Fibroblast of skin of back (primary cell): Measurements from ENCODE around the gene VEZF1. TPM values are rescaled to one million over a fixed set of nuclear protein-coding genes. Genes with fewer than 3 reads are reported as not detected.
A peak's percentile ranks its signal among the peaks of the same experiment; 100 is the strongest.

ENCODE experiments used
- DNase-seq: peaks from one replicate; pipeline ENCODE4 v3.0.0-alpha.2; 2013
- polyA plus RNA-seq, 2 experiments: library from polyadenylated mRNA; unstranded; fragments of 120-200 nt; gene quantifications; one replicate each; pipeline ENCODE4 v1.2.1, GENCODE V29; 2013; ENCODE audit not compliant: insufficient read length in 2 of 2

The VEZF1 gene
- 55.6 TPM for polyA plus RNA-seq (2013, experiment 1 of 2; ENCODE audit: insufficient read length)
- polyA plus RNA-seq (2013, experiment 2 of 2; ENCODE audit: insufficient read length), result 39.9 TPM

GRCh38 chr17:57987581-57988300 is at the start of gene VEZF1:
TSS of gene VEZF1 (minus strand) at chr17:57988254. CDS start at chr17:57988111, 143 bp downstream.
- peak; percentile 77 for DNase-seq

- DNase-seq, result no peak
Measured at GRCh38 chr17:58032691-58033415, 44.8 kb upstream of the VEZF1 start.

DNA sequence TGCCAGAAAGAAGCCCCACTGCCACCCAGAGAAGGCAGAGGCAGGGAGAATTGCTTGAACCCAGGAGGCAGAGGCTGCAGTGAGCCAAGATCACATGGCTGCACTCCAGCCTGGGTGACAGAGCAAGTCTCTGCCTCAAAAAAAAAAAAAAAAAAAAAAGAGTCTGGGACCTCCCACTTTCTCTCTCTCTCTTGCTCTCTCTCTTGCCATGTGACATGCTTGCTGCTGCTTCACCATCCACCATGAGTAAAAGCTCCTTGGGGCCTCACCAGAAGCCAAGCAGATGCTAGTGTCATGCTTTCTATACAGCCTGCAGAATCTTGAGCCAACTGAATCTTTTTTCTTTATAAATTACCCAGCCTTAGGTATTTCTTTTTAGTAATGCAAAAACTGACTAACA is 40.5 kb upstream of the VEZF1 start:
- DNase-seq, result no peak

- no peak for DNase-seq
Measured at GRCh38 chr17:58020401-58020800, 32.3 kb upstream of the VEZF1 start.

- no peak for DNase-seq
Measured at GRCh38 chr17:58019521-58019920, 31.5 kb upstream of the VEZF1 start.

DNA sequence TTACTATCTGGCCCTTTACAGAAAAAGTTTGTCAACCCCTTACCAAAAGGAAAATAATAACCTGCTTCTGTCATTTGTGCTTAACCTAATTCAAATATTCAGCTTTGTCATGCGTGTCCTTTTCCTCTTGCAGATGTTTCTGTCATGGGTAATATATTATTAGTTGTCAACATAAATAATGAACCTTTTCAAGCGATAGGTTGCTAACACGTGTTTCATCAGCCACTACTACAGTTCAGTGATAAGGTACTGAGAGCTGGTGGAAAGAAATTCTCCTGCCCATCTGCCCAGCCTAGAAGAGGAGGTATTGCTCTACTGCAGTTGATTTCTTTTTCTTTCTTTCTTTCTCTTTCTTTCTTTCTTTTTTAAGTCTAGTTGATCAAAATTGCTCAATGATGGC is 31.0 kb upstream of the VEZF1 start:
- no peak for DNase-seq

DNA sequence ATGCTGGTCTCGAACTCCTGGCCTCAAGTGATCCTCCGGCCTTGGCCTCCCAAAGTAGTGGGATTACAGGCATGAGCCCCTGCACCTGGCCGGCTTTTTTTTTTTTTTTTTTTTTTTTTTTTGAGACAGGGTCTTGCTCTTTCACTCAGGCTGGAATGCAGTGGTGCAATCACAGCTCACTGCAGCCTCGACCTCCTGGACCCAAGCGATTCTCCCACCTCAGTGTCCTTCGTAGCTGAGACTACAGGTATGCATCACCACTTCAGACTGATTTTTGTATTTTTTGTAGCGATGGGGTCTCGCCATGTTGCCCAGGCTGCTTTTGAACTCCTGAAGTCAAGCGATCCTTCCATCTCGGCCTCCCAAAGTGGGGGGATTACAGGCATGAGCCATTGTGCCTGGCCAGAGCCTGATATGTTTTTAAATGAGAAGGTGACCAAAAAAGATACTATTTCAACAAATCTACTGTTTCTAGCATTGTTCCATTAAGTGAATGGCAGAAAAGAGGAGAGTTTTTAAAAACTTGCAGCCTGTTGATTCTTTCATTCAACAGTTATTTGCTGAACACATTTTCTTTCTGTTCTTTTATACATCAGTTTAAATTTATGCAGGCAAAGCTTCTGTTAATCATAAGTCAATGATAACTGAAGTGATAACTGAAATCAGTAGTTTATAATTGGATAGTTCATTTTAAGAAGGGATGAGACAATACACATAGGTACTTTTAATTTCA is 22.2 kb upstream of the VEZF1 start:
- no peak for DNase-seq

GRCh38 chr17:58007781-58008706 is 20.0 kb upstream of the VEZF1 start:
- DNase-seq, result no peak

- peak; percentile 98 for DNase-seq
Measured at GRCh38 chr17:58006924-58007780, 19.1 kb upstream of the VEZF1 start, which contains the start of gene SRSF1. TSS of gene SRSF1 (minus strand) at chr17:58007246. CDS start at chr17:58007137, 109 bp downstream.

DNA sequence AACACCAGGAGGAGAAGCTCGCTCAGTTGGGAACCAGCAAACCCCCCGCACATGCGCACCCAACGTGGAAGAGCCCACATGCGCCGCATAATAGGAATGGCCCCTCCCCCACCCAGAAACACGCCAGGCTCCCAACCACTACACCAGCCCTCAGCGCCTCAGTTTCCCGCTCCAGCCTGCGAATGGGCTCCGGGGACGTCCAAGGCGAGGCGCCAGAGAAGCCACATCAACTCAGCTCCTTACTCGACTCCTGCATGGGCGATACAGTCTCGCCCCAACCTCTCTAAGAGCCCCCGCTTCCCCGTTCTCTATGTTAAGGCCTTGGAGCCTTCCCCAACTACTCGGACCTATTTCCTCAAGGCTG is 18.5 kb upstream of the VEZF1 start:
- DNase-seq, result peak; percentile 79

GRCh38 chr17:58005728-58006559 is 17.9 kb upstream of the VEZF1 start:
- DNase-seq, result no peak

- peak; percentile 13 for DNase-seq
Measured at GRCh38 chr17:58005031-58005727, 17.1 kb upstream of the VEZF1 start.

GRCh38 chr17:58004060-58004459 is 16.0 kb upstream of the VEZF1 start:
- DNase-seq, result no peak

GRCh38 chr17:58002973-58003372 is 14.9 kb upstream of the VEZF1 start:
- DNase-seq, result no peak

GRCh38 chr17:58002154-58002948 is 14.3 kb upstream of the VEZF1 start:
- no peak for DNase-seq

- DNase-seq, result no peak
Measured at GRCh38 chr17:58001461-58002124, 13.5 kb upstream of the VEZF1 start.

- peak; percentile 71 for DNase-seq
Measured at GRCh38 chr17:57999496-58000017, 11.5 kb upstream of the VEZF1 start.

DNA sequence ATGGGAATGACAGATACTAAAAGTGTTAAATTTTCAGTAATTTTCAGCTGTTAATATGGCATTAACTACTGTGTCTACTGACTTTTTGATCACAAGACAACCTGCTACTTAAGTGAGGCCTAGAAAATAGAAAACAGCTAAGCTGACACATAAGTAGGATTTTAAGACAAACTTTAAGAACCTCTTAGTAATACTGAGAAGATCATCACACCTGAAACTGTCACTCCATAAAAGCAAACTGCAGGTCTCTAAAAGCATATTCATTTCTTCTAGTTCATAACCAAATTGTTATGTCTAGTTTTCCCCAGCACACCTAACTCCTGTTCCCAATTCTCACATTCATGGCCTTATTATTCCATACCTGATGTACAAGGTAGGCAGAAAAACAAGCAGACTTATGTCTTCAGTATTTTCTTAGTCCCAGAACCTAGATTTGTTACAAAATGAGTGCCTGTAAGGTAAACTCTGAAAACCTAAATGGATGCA is 11.0 kb upstream of the VEZF1 start:
- DNase-seq, result no peak
